Activated CD4-positive, CD25-positive, alpha-beta regulatory T cell (primary cell): ENCODE data around the gene PDZD7.

Experiments used
- DNase-seq, 4 experiments: peaks; one replicate each; lab custom pipeline; 2025; lab: John Stamatoyannopoulos, UW

PDZD7 gene

GRCh38 chr10:100966887-100967286 lies 64.0 kb downstream of the PDZD7 start:
- no peak for DNase-seq

DNA sequence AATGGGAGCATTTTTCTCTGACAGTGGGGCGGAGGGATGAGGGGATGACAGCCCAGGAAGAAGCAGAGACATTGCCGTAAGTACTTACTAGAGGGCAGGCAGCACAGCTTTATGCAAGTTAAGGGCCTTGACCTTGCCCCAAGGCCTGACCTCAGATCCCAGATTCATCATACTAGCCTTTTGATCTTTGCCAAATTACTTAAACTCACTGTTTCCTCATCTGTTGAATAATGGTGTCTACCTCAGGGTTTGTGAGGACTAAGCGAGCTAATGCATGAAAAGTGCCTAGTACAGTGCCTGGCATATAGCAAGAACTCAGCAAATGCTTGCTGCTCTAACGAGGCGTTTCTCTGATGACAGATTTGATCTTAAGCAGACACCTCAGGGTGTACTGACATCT lies 65.1 kb downstream of the PDZD7 start:
- DNase-seq: no peak

- no peak for DNase-seq
These were observed 67.1 kb downstream of the PDZD7 start for GRCh38 chr10:100963826-100964225.

- DNase-seq: no peak
These were observed 68.4 kb downstream of the PDZD7 start for GRCh38 chr10:100962351-100963080.

DNA sequence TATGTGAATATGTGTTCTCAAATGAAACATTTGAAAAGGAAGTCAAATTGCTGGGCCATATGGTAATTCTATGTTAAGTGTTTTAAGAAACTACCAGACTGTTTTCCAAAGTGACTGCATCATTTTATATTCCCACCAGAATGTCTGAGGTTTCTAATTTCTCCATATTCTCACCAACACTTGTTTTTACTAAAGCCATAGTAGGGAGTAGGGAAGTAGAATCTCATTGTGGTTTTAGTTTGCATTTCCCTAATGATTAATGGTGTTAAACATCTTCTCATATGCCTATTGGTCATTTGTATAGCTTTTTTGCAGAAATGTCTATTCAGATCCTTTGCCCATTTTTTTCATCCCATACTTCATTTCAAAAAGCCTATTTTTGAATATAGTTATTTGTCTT lies 70.7 kb downstream of the PDZD7 start:
- no peak for DNase-seq
